ENCODE measurements around the gene ARMH3. TPM values are rescaled to one million over a fixed set of nuclear protein-coding genes. Genes with fewer than 3 reads are reported as not detected.

The ARMH3 gene
- total RNA-seq, 1 experiment from 2014 or later, result 17.1 TPM

- TF ChIP-seq SOX15 (CRISPR knock-in tag; IDR thresholded peaks at IDR 0.05) (no peak), ATF3 (CRISPR knock-in tag; conservative IDR thresholded peaks at IDR 0.05) (no peak), IRF2 (CRISPR knock-in tag; IDR thresholded peaks at IDR 0.05; ENCODE audit: borderline replicate concordance, low read depth) (no peak), TEAD4 (CRISPR knock-in tag; IDR thresholded peaks at IDR 0.05) (no peak), KAT7 (CRISPR knock-in tag; IDR thresholded peaks at IDR 0.05; ENCODE audit: borderline replicate concordance) (no peak), CBFB (CRISPR knock-in tag; IDR thresholded peaks at IDR 0.05; ENCODE audit: low read depth) (no peak), JUN (CRISPR knock-in tag; IDR thresholded peaks at IDR 0.05) (no peak), ZBTB21 (CRISPR knock-in tag; IDR thresholded peaks at IDR 0.05; ENCODE audit: borderline replicate concordance) (no peak), E2F1 (CRISPR knock-in tag; IDR thresholded peaks at IDR 0.05) (no peak), ZNF232 (CRISPR knock-in tag; IDR thresholded peaks at IDR 0.05) (no peak), TCF7 (CRISPR knock-in tag; IDR thresholded peaks at IDR 0.05; ENCODE audit: low read depth) (no peak)
- TF ChIP-seq, protein P1, sequence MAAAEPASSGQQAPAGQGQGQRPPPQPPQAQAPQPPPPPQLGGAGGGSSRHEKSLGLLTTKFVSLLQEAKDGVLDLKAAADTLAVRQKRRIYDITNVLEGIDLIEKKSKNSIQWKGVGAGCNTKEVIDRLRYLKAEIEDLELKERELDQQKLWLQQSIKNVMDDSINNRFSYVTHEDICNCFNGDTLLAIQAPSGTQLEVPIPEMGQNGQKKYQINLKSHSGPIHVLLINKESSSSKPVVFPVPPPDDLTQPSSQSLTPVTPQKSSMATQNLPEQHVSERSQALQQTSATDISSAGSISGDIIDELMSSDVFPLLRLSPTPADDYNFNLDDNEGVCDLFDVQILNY (CRISPR knock-in tag; IDR thresholded peaks at IDR 0.05), result no peak
Observed at GRCh38 chr10:101923256-101923655, 132.7 kb downstream of the ARMH3 start (continued).

- DNase-seq (ENCODE audit: low spot score) (no peak), ATAC-seq (no peak)
- Mint-ChIP-seq H3K4me3 (no peak overlapping the region), H3K27ac (no peak overlapping the region), H3K9me3 (no peaks in the 10 kb centered on the region), H3K4me1 (peaks cover 16% of the 10 kb centered on the region), H3K36me3 (no peaks in the 10 kb centered on the region), H3K27me3 (ENCODE audit: low read depth) (no peaks in the 10 kb centered on the region)
- ChIA-PET POLR2A (no interaction called here), CTCF (no interaction called here)
- TF ChIP-seq PRRX2 (CRISPR knock-in tag; IDR thresholded peaks at IDR 0.05) (no peak), ZNF317 (CRISPR knock-in tag; IDR thresholded peaks at IDR 0.05; ENCODE audit: borderline replicate concordance, low read depth) (no peak), JAZF1 (CRISPR knock-in tag; IDR thresholded peaks at IDR 0.05) (no peak), ZNF512 (CRISPR knock-in tag; IDR thresholded peaks at IDR 0.05; ENCODE audit: borderline replicate concordance) (no peak), ESRRA (CRISPR knock-in tag; IDR thresholded peaks at IDR 0.05; ENCODE audit: borderline replicate concordance) (no peak), JUN (CRISPR knock-in tag; IDR thresholded peaks at IDR 0.05) (no peak), CTCF (IDR thresholded peaks at IDR 0.05) (no peak)
- TF ChIP-seq, protein P2, sequence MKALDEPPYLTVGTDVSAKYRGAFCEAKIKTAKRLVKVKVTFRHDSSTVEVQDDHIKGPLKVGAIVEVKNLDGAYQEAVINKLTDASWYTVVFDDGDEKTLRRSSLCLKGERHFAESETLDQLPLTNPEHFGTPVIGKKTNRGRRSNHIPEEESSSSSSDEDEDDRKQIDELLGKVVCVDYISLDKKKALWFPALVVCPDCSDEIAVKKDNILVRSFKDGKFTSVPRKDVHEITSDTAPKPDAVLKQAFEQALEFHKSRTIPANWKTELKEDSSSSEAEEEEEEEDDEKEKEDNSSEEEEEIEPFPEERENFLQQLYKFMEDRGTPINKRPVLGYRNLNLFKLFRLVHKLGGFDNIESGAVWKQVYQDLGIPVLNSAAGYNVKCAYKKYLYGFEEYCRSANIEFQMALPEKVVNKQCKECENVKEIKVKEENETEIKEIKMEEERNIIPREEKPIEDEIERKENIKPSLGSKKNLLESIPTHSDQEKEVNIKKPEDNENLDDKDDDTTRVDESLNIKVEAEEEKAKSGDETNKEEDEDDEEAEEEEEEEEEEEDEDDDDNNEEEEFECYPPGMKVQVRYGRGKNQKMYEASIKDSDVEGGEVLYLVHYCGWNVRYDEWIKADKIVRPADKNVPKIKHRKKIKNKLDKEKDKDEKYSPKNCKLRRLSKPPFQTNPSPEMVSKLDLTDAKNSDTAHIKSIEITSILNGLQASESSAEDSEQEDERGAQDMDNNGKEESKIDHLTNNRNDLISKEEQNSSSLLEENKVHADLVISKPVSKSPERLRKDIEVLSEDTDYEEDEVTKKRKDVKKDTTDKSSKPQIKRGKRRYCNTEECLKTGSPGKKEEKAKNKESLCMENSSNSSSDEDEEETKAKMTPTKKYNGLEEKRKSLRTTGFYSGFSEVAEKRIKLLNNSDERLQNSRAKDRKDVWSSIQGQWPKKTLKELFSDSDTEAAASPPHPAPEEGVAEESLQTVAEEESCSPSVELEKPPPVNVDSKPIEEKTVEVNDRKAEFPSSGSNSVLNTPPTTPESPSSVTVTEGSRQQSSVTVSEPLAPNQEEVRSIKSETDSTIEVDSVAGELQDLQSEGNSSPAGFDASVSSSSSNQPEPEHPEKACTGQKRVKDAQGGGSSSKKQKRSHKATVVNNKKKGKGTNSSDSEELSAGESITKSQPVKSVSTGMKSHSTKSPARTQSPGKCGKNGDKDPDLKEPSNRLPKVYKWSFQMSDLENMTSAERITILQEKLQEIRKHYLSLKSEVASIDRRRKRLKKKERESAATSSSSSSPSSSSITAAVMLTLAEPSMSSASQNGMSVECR (CRISPR knock-in tag; IDR thresholded peaks at IDR 0.05; ENCODE audit: borderline replicate concordance), result no peak
- TF ChIP-seq, protein P3, sequence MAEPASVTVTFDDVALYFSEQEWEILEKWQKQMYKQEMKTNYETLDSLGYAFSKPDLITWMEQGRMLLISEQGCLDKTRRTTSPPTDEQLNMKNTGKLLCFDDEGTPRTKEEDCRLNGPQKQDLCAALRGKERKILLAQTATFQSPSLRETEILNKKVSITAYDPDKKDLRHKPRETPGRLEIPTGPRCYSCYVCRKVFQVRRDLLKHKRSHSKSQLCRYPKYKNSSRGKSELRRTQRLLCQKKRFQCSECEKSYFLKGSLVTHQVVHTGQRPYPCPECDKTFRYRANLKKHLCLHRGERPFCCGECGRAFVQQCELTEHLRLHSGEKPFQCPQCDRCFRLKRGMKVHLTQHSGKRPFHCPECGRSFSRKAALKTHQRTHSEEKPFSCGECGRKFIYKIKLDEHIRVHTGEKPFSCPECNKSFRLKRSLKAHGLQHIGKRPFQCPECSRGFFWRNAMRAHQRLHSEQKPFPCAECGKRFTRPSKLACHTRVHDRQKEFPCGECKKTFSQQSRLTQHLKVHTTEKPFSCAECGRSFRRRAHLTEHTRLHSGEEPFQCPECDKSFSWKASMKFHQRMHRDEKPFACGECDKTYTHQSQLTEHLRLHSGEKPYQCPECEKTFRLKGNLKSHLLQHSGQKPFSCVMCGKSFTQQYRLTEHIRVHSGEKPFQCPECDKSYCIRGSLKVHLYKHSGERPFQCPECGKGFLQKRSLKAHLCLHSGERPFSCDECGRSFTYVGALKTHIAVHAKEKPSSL (CRISPR knock-in tag; conservative IDR thresholded peaks at IDR 0.05), result no peak
Observed at GRCh38 chr10:101922846-101923245, 133.1 kb downstream of the ARMH3 start.
